ENCODE data around the gene STXBP4.

GRCh38 chr17:54951286-54951685 is 17.3 kb upstream of the STXBP4 start:
- TF ChIP-seq CTCF (IDR thresholded peaks at IDR 0.05) (no peak), E2F5 (CRISPR knock-in tag; IDR thresholded peaks at IDR 0.05) (no peak), ATF3 (CRISPR knock-in tag; conservative IDR thresholded peaks at IDR 0.05) (no peak), SMAD4 (CRISPR knock-in tag; IDR thresholded peaks at IDR 0.05) (no peak), USF1 (CRISPR knock-in tag; IDR thresholded peaks at IDR 0.05) (no peak), USF2 (CRISPR knock-in tag; IDR thresholded peaks at IDR 0.05) (no peak), ESRRA (CRISPR knock-in tag; IDR thresholded peaks at IDR 0.05; ENCODE audit: borderline replicate concordance) (no peak), ZNF281 (CRISPR knock-in tag; IDR thresholded peaks at IDR 0.05) (no peak), RELA (CRISPR knock-in tag; IDR thresholded peaks at IDR 0.05; ENCODE audit: borderline replicate concordance) (no peak), ZNF138 (CRISPR knock-in tag; conservative IDR thresholded peaks at IDR 0.05) (no peak), AFF4 (CRISPR knock-in tag; IDR thresholded peaks at IDR 0.05; ENCODE audit: borderline replicate concordance) (no peak), HMGA2 (CRISPR knock-in tag; IDR thresholded peaks at IDR 0.05) (no peak), TEAD1 (CRISPR knock-in tag; IDR thresholded peaks at IDR 0.05) (no peak), GTF2I (CRISPR knock-in tag; conservative IDR thresholded peaks at IDR 0.05) (no peak)

All from WTC11 (cell line).